HCT116 (cell line): Measurements from ENCODE around the gene CSH2.
"Not testable (repeated sequence)": the region's sequence is repeated elsewhere in the genome, so short reads cannot be mapped to it uniquely, and the experiment has no call there.

Experiments used
- EZH2 ChIP-seq: fragments of 200-600 bp; sonication (generic); IDR thresholded peaks from 2 replicates; pipeline ENCODE4 v1.6.1; 2017; ENCODE audit warnings: antibody characterized with exemption, mixed run types
- EZH2phosphoT487 ChIP-seq: fragments of 200-600 bp; IDR thresholded peaks from 2 replicates; pipeline ENCODE4 v1.6.1; 2018; ENCODE audit warnings: antibody characterized with exemption, borderline replicate concordance
- POLR2AphosphoS5 ChIP-seq: IDR thresholded peaks from 2 replicates; pipeline ENCODE4 v1.6.1; 2011; ENCODE audit warnings: mild to moderate bottlenecking, low read depth, low read length, moderate library complexity
- TF ChIP-seq, protein P1 (sequence below), 3 experiments: fragments of 200-600 bp in 1 of 3; sonication (generic) in 1 of 3; IDR thresholded peaks in 2 of 3; conservative IDR thresholded peaks in 1 of 3; 2 replicates each; pipeline ENCODE4 v1.5.1; 2012 to 2017; ENCODE audit warnings: low read depth in 2 of 3, low read length in 2 of 3, antibody characterized with exemption in 1 of 3, borderline replicate concordance in 1 of 3, control low read depth in 1 of 3, mild to moderate bottlenecking in 1 of 3, mixed read lengths in 1 of 3, mixed run types in 1 of 3, moderate library complexity in 1 of 3; ENCODE audit not compliant: insufficient read depth in 1 of 3

DNA sequence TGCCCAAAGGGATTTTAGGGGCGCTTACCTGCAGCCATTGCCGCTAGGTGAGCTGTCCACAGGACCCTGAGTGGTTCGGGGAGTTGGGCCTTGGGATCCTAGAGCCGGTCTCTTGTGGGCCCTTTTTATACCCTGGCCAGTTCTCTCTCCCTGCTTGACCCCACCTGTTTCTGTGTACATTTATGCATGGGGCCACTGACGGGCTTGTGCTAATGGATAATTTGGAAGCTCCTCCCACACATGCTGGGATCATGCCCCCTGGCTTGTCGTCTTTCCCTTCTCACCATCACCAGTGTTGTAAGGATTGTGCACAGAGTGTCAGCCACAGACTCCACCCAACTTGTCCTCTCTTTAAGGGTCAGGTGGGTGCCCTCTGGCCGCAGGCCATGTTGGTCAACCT lies at the start of gene CSH2:
- TF ChIP-seq, protein P1, sequence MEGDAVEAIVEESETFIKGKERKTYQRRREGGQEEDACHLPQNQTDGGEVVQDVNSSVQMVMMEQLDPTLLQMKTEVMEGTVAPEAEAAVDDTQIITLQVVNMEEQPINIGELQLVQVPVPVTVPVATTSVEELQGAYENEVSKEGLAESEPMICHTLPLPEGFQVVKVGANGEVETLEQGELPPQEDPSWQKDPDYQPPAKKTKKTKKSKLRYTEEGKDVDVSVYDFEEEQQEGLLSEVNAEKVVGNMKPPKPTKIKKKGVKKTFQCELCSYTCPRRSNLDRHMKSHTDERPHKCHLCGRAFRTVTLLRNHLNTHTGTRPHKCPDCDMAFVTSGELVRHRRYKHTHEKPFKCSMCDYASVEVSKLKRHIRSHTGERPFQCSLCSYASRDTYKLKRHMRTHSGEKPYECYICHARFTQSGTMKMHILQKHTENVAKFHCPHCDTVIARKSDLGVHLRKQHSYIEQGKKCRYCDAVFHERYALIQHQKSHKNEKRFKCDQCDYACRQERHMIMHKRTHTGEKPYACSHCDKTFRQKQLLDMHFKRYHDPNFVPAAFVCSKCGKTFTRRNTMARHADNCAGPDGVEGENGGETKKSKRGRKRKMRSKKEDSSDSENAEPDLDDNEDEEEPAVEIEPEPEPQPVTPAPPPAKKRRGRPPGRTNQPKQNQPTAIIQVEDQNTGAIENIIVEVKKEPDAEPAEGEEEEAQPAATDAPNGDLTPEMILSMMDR (IDR thresholded peaks at IDR 0.05 in 2 of 3, conservative IDR thresholded peaks at IDR 0.05 in 1 of 3; ENCODE audit: borderline replicate concordance in 1 of 3, insufficient read depth in 1 of 3, low read depth in 2 of 3, low read length in 2 of 3): not testable (repeated sequence)
- TF ChIP-seq EZH2, EZH2phosphoT487, POLR2AphosphoS5: not testable (repeated sequence)
